GM18858 (cell line): ENCODE measurements around the gene TAAR1.
A peak's percentile ranks its signal among the peaks of the same experiment; 100 is the strongest.
"Not testable (repeated sequence)": the region's sequence is repeated elsewhere in the genome, so short reads cannot be mapped to it uniquely, and the experiment has no call there.

Experiments used
- ATAC-seq: cut with Tn5 transposase; IDR thresholded peaks from one replicate; pipeline ENCODE4 v1.9.1; 2021; ENCODE audit not compliant: unreplicated experiment

TAAR1 gene

DNA sequence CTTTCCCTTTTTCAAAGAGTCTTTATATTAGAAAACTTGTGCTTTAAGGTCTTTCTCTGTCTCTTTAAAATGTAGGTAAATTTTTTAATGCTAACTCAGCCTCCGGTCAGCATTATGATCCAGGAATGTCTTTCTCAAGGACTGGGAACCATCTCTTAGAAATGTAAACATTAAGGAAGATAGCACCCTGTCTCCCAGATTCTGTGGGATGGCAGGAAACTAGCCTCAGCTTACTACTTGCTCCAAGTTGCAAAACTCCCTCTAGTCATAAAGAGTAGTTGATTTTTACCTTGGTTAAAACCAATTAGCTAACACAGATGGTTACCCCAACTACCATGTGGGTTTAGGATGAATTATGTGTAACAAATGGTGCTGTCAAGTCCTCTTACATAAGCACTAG lies 4.7 kb upstream of the TAAR1 start:
- no peak for ATAC-seq

DNA sequence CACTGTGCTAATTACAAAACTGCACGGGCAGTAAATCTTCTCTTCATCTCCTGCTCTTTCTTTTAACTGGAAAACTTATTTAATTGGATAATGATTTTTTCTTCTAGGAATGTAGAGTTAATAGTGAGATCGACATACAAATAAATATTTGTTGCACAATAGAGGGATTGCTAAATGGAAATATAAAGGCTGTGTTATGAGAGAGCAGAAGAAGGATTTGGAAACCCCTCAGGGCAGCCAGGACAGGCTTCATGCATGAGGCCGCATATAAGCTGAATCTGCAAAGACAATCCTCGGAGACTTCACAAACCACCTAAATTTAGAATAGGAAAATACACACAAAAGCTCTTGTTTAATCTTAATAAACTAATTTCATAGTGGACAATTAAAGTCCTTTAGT lies 2.9 kb upstream of the TAAR1 start:
- no peak for ATAC-seq

DNA sequence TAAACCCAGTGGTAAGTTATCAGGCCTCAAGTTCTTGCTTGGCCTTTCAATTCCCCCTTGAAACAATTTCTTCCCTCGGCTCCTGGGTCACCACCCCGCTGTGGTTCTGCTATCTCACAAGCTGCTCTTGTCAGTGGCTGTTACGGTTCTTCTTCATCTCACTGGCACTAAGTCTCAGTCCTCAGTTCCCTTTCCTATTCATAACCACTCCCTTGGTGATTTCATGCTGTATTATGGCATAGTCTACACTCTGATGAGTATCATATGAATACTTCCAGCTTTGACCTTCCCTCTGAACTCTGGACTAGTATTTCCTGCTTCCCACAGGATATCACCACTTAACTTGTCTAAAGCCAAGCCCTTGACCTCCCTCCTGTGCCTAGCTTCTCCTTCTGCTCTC lies 7.9 kb downstream of the TAAR1 start:
- ATAC-seq = peak; percentile 30

DNA sequence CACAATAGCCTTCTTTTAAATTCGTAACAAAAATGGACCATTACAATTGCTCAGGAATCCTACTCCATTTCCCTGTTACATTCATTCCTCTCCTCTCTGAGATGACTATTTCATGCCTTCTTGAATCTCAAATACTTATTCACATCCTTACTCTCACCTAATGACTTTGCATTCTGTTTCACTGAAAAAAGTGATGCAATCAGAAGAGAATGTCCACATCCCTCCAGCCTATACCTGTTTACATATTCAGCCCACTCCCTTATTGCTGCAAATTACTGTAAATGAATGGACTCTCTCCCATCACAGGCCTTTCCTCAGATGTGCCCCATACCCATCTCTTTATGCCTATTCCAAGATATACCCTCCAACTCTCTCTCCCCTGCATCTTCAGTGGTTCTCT lies 8.6 kb downstream of the TAAR1 start:
- ATAC-seq = no peak

DNA sequence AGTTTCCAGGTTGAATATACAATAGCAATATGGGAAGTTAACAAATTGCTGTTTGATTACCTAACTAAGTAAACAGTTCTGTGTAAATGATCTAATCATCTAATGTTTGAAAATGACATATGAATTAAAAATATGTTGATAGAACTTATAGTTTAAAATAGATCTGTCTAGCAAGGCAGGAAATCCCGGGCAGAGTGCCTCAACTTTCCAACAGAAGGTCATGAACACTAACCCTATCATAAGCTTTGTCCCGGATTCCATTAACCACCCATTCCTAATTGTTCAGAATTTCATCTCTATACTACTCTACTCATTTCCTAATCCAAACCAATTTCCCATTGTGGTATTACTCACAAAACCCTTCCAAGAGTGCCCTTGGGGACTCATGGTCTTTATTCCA lies 10.2 kb downstream of the TAAR1 start:
- ATAC-seq = no peak

DNA sequence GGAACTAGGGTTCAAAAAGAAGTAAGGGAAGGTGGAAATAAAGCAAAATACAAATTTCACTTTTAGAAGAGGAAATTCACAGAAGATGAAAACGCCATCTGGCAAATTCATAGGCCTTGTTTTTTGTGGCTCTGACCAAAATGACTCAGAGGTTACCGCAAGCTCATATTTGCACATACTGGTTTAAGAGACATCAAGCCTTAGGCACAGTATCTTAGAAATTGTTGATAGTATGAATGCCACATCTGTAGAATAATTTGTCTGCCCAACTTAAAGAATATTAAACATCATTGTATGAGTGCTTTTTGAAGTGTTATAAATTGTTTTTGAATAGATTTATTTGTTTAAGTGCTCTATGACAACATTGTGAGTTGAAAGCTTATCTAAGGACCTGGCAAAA lies 10.6 kb downstream of the TAAR1 start:
- ATAC-seq = peak; percentile 79

DNA sequence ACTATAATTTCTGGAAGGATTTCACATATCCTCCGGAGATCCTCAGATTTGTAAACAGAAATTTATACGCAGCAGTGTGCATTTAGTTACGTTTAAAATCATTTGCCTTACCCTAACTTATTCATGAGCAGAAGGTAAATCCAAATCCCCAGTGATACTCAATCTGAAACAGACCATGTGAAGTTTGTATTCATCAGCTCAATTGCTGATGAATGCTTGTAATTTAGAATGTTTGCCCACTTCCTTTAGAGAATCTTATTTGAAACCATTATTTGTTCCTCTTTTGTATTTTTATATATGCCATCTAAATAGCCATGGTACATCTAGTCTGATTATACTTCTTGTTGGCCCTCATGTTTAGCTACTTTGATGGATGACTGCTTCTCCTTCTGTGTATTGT lies 15.4 kb downstream of the TAAR1 start:
- ATAC-seq = no peak

DNA sequence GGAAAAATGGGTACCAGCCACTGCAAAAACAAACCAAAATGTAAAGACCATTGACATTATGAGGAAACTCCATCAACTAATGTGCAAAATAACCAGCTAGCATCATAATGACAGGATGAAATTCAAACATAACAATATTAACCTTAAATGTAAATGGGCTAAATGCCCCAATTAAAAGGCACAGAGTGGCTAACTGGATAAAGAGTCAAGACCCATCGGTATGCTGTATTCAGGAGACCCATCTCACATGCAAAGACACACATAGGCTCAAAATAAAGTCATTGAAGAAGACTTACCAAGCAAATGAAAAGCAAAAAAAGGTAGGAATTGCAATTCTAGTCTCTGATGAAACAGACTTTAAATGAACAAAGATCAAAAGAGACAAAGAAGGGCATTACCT lies 21.8 kb downstream of the TAAR1 start:
- not testable (repeated sequence) for ATAC-seq

DNA sequence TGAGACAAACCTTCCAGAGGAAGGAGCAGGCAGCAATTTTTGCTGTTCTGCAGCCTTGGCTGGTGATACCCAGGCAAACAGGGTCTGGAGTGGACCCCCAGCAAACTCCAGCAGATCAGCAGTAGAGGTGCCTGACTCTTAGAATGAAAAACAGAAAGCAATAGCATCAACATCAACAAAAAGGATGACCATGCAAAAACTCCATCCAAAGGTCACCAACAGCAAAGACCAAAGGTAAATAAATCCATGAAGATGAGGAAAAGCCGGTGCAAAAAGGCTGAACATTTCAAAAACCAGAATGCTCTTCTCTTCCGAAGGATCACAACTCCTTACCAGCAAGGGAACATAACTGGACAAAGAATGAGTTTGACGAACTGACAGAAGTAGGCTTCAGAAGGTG lies 23.1 kb downstream of the TAAR1 start:
- not testable (repeated sequence) for ATAC-seq

DNA sequence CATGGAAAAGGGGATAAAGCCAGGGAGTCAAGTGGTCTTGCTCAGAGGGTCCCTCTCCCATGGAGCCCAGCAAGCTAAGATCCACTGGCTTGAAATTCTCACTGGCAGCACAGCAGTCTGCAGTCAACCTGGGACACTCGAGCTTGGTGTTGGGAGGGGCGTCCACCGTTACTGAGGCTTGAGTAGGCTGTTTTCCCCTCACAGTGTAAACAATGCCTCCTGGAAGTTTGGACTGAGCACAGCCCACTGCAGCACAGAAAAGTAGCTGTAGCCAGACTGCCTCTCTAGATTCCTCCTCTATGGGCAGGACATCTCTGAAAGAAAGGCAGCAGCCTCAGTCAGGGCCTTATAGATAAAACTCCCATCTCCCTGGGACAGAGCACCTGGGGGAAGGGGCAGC lies 23.7 kb downstream of the TAAR1 start:
- ATAC-seq = not testable (repeated sequence)

DNA sequence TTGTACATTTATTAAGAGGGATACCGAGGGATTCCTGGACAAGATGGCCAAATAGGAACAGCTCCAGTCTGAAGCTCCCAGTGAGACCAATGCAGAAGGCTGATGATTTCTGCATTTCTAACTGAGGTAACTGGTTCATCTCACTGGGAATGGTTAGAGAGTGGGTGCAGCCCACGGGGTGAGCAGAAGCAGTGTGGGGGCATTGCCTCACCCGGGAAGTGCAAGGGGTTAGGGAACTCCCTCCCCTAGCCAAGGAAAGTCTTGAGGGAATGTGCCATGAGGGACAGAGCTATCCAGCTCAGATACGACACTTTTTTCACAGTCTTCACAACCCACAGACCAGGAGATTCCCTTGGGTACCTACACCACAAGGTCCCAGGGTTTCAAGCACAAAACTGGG lies 24.2 kb downstream of the TAAR1 start:
- ATAC-seq = no peak

DNA sequence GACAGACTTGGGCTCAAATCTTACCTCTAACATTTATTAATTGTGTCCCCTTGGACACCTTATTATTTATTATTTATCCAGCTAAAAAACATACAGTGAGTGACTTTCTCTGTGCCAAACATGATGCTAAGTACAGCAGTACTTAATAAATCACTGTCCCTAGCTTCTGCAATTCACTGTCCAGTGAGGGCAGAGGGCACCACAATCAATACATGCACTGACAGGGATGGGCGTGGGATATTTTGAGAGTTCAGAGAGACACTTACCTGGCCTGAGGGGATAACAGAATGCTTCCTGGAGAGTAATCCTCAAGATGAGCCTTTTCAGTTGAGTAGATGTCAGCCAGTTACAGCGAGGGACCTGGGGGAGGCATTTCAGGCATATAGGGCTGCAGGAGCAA lies 25.6 kb downstream of the TAAR1 start:
- no peak for ATAC-seq

DNA sequence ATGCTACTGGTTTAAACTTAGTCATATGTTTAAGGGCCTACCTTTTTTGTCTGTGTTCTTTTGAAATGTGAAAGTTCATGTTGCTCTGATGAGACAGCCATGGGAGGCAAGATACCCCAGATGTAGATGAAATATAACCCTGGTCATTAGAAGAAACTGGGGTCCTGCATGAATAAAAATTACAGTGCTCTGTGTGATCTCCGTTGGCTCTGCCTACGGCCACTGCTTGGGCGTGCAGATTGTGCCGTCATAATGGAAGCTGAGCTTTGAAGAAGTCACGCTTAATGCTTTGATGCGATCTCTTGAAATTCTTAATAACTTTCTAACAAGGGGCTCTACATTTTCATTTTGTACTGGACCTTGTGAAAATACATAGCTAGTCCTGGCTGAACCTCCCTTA lies 34.8 kb downstream of the TAAR1 start, which contains the start of gene TAAR2:
Gene TAAR2, minus strand, starts transcription at position 101 of the 400 bp plus-strand sequence. Its CDS starts 0 bp downstream, at position 101.
- ATAC-seq = no peak

DNA sequence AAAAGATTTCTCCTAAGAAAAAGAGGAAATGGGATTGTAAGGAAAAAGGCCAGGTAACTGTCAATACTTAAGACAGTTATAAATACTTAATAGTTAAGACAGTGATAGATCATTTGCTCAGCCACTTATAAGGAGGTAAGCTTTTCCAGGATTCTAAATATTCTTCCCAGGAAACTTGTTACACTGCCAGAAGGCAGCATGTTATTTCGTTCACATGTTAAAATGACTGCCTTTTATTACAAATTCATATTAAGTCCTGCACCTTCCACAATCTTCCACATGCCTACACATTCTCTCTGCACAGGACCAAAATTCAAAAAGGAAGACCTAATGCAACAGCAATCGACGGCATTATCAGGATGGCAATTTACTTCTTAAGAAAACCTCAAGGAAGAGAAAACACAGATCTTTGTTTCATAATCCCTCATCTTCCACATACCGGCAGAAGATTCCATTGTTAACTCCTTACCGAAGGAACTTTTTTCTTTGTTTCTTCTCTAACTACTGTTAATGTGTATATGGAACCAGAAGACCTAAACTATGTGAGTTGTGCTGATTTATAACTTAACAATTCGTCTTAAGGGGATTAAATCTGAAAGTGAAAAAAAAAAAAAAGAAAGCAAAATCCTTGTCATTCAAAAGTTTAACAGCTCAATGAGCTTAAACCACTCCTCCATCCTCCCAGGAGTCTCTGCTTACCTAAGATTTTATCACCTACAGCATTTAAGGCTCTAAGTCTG lies 35.7 kb downstream of the TAAR1 start:
- ATAC-seq = no peak

DNA sequence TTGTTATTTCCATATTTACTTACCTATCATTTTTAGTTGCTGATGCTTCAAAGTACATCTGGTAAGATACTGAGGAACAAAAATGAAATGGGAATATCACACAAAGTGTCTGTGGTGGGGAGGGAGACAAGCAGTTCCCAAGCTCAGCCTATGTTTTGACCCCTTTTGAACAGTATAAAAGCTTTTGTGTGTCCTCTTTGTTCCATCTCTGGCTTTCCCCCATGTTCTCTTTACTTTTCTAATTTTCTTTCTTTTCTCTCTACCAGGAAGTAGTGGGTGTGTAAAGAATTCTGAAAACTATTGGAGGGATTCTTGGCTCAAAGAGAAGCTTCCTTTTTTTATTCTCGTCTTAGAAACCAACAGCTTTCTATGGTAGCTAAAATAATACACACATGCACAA lies 42.3 kb downstream of the TAAR1 start:
- no peak for ATAC-seq

DNA sequence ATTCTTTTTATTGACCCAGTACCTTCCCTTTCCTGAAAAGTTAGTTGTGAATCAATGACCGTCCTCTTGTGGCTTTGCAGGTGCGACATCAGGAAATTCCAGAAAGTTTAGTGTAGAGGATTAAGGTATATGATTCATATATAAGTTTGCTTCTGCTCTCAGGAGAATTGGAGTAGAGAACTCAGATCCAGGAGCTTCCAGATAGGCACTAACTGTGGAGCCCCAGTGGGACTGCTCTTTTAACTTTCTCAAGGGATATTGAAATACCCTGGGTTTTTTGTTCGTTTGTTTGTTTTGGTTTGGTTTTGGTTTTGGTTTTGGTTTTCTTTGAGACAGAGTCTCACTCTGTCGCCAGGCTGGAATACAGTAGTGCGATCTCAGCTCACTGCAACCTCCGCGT lies 44.4 kb downstream of the TAAR1 start:
- ATAC-seq = peak; percentile 65

DNA sequence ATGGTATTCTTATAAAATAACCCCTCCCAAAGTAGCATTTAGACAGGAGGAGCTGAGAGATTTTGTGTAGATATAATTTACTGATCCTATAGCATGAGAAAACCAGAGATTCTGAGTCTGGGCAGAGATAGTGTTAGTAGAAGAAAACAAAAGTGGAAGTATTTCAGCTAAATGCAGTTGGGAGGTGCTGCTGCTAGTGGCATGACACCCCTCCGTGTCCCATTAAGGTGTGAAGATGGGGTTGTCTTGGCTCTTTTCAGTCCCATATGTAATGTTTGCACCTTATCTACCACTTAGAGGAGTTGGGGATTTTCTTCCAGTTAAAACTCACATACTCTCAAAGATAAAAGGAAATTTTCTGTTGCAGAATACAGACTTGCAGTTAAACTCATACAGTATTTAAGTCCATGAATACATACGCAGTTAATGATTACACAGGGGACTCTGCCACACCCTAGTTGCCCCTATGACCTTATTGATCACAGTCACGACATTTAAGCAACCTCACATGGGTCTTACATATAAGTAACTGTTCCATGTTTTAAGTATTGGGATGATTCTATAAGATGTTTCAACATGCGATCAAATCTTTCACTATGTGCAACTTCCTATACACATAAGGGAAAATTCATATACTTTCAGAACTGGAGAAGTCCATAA lies 46.4 kb downstream of the TAAR1 start:
- no peak for ATAC-seq

DNA sequence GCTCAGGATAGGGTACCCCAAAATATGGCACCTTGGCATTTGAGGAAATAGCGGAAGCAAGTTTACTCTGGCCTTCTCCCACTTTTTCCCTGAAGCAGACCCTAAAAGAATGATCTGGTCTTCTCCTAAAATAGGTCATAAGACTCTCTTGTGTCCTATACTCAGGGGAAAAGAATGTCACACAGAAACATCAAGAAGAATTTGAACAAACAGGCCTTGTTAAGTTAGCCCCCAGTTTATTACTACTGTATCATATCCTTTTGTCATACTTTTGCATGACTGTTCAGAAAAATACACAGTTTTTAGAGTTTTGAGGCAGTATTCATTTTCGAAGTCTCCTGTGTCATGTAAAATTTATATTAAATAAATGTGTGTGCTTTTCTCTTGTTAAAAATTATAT lies 47.4 kb downstream of the TAAR1 start:
- ATAC-seq = no peak

DNA sequence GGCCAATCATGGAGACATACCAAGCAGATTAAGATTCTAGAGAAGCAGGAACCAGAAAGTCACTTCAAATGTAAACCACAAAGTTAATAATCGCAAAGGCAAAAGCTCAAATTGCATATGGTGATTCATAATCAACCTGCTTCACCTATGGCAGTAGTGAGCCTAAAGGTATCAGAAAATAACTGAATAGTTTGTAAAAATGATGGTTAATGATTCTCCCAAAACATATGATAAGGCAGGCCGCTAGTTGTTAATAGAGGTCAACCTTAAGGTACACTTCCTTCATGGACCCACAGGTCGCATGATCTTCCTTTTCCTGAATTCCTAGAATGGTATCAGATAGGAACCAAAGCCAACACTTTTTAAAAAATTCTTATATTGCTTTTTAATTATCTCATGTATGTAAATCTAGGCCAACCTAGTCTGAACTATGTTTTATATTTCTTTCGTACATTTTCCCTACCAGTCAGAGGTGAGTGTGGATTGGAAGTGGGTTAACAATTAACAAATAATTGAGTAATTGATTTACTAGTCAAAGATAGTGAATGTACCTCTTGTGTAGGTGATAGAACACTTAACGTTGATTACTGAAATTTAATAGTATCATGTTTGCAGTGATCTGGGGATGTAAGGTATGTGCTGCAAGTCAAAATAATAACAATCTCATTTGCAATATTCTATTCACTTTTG lies 51.3 kb downstream of the TAAR1 start:
- ATAC-seq = no peak

DNA sequence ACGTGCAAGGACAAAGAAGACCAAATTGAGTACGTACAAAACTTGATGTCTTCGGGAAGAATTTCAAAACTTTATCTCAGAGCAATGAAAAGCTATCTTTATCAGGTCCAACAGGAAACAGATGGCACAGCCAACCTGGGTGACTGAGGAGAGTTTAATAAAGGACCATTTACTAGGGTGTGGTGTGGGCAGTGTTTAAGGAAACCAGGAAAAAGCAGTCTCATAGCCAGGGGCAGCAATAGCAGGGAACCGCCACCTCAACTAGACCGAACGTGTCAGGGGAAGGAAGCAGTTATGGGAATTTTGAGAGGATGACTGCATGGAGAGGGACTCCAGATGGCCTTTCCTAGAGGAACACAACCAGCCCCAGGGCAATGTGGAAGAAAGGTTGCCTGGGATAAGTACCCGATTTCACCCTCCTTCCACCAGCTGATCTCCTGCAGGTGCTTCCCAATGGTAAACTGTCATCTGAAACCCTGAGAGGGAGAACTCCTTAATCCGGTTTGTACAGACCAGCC lies 54.3 kb downstream of the TAAR1 start:
- no peak for ATAC-seq

DNA sequence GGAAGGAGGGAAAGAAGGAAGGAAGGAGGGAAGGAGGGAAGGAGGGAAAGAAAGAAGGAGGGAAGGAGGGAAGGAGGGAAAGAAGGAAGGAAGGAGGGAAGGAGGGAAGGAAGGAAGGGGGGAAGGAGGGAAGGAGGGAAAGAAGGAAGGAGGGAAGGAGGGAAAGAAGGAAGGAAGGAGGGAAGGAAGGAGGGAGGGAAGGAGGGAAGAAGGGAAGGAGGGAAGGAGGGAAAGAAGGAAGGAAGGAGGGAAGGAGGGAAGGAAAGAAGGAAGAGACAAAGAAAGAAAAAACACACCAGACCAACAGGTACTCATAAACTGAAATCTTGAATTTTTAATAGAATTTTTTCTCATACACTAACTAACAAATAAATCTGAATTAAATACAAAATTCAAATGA lies 58.1 kb downstream of the TAAR1 start:
- ATAC-seq = not testable (repeated sequence)

DNA sequence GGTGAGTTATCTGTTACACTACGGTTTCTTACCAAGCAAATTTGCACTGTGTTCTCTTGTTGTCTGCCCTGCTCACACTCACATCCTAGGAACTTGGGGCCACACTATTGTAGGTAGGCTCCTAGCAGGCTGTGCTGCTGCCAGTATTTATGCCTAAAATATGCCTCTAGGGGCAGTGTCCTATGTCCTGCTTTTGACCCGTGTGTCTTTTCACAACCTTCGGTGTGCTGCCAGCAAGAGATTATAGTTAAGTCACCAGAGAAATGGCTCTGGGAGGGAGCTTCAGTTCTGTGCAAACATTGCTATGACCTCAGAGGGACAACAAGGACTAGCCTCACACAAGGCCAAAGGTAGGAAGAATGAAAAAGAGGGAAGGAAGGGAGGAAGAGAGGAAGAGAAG lies 60.5 kb downstream of the TAAR1 start:
- ATAC-seq = no peak
